Small intestine (tissue), 7 donors: ENCODE measurements around the gene CHST8. TPM values are rescaled to one million over a fixed set of nuclear protein-coding genes. Genes with fewer than 3 reads are reported as not detected.

ENCODE experiments used
- DNase-seq, 2 donors: peaks; one replicate each; pipeline versions ENCODE4 v3.0.0 to v3.0.0-alpha.2; 2013
- FAIRE-seq: peaks from 2 replicates; lab custom pipeline; 2012; peaks lifted over from hg19 to GRCh38; lab: Jason Lieb, UNC
- H3K27ac ChIP-seq, 3 donors: one replicate each; pipeline ENCODE4 v1.5.1; 2013; ENCODE audit warnings: low read length in 2 of 3, mild to moderate bottlenecking in 2 of 3, control low read depth in 1 of 3, inconsistent platforms in 1 of 3, low read depth in 1 of 3, moderate library complexity in 1 of 3
- H3K27me3 ChIP-seq, 3 donors: one replicate each; pipeline ENCODE4 v1.6.1; 2013; ENCODE audit warnings: low read length in 3 of 3, inconsistent platforms in 1 of 3; ENCODE audit not compliant: control insufficient read depth in 3 of 3, insufficient read depth in 3 of 3
- H3K36me3 ChIP-seq, 3 donors: one replicate each; pipeline ENCODE4 v1.6.1; 2013; ENCODE audit warnings: low read length in 3 of 3, inconsistent platforms in 1 of 3, low read depth in 1 of 3, mild to moderate bottlenecking in 1 of 3, moderate library complexity in 1 of 3; ENCODE audit not compliant: control insufficient read depth in 3 of 3, insufficient read depth in 2 of 3
- H3K4me1 ChIP-seq, 3 donors: one replicate each; pipeline ENCODE4 v1.6.1; 2013; ENCODE audit warnings: low read length in 2 of 3, inconsistent platforms in 1 of 3, low read depth in 1 of 3, mild to moderate bottlenecking in 1 of 3, moderate library complexity in 1 of 3; ENCODE audit not compliant: control insufficient read depth in 3 of 3, insufficient read depth in 2 of 3
- H3K4me3 ChIP-seq, 3 donors: one replicate each; pipeline ENCODE4 v1.5.1; 2013; ENCODE audit warnings: low read length in 3 of 3, control low read depth in 1 of 3, inconsistent platforms in 1 of 3, low read depth in 1 of 3, mild to moderate bottlenecking in 1 of 3, moderate library complexity in 1 of 3
- H3K9me3 ChIP-seq, 2 donors: one replicate each; pipeline ENCODE4 v1.6.1; 2013; ENCODE audit warnings: low read depth in 1 of 2, low read length in 1 of 2; ENCODE audit not compliant: control insufficient read depth in 2 of 2, insufficient read depth in 1 of 2
- WGBS, 3 donors: extraction: QIAGEN DNeasy Blood & Tissue Kit; methylation state at CpG; one replicate each; pipeline ENCODE4 v1.1.7; 2013; 5-methylcytosine and 5-hydroxymethylcytosine counted together
- polyA plus RNA-seq, 4 donors: library from polyadenylated mRNA; stranded (reverse) in 3 of 4; unstranded in 1 of 4; fragments of 200-250 nt in 3 of 4; fragments of 120-200 nt in 1 of 4; gene quantifications; one replicate each; pipeline versions ENCODE4 v1.2.1 to v1.2.3, GENCODE V29; 2013
- donor health status: healthy with polysubstance abuse.
- donor health status: control.
- donor health status: control.
- donor health status: Bipolar disorder and iron deficiency.
- donor health status: healthy.

CHST8 gene
- polyA plus RNA-seq, 4 donors: 0.21 to 0.54 TPM; not detected in 2

GRCh38 chr19:33718651-33719254, 97.0 kb downstream of the CHST8 start:
- DNase-seq (no peak), FAIRE-seq (no peak)
- no peak overlapping the region for H3K4me3 ChIP-seq
- H3K4me1 ChIP-seq: no peaks in the 10 kb centered on the region
- H3K36me3 ChIP-seq: no peaks in the 10 kb centered on the region
- H3K27ac ChIP-seq: no peak overlapping the region
- H3K27me3 ChIP-seq: no peaks in the 10 kb centered on the region
- no peaks in the 10 kb centered on the region for H3K9me3 ChIP-seq
- 36 to 49% (median 43%) methylated on average over 12 of the region's 12 CpGs for WGBS, 3 donors

- Histone ChIP-seq H3K27ac (no peak overlapping the region), H3K9me3 (no peaks in the 10 kb centered on the region), H3K36me3 (no peaks in the 10 kb centered on the region), H3K4me3 (no peak overlapping the region), H3K4me1 (no peaks in the 10 kb centered on the region), H3K27me3 (no peaks in the 10 kb centered on the region)
- no peak for DNase-seq
- no peak for FAIRE-seq
- WGBS, 3 donors: 55 to 63% (median 59%) methylated on average over 12 to 13 of the region's 13 CpGs
Observed at GRCh38 chr19:33719366-33720154, 97.8 kb downstream of the CHST8 start.

GRCh38 chr19:33720155-33720493, 98.4 kb downstream of the CHST8 start:
- no peaks in the 10 kb centered on the region for H3K27me3 ChIP-seq
- no peak overlapping the region for H3K27ac ChIP-seq
- H3K4me1 ChIP-seq: no peaks in the 10 kb centered on the region
- FAIRE-seq: no peak
- 87 to 98% (median 92%) methylated on average over 3 of the region's 3 CpGs for WGBS, 3 donors
- H3K36me3 ChIP-seq: no peaks in the 10 kb centered on the region
- H3K4me3 ChIP-seq: no peak overlapping the region
- DNase-seq: no peak
- no peaks in the 10 kb centered on the region for H3K9me3 ChIP-seq

- DNase-seq: no peak
- Histone ChIP-seq H3K36me3 (no peaks in the 10 kb centered on the region), H3K9me3 (no peaks in the 10 kb centered on the region), H3K27me3 (no peaks in the 10 kb centered on the region), H3K4me1 (no peaks in the 10 kb centered on the region), H3K27ac (no peak overlapping the region), H3K4me3 (no peak overlapping the region)
- no peak for FAIRE-seq
- WGBS, 3 donors: 72 to 77% (median 76%) methylated on average over 9 of the region's 9 CpGs
Observed at GRCh38 chr19:33720691-33721682, 99.2 kb downstream of the CHST8 start.

- Histone ChIP-seq H3K27me3 (no peaks in the 10 kb centered on the region), H3K36me3 (no peaks in the 10 kb centered on the region), H3K27ac (no peak overlapping the region), H3K4me3 (no peak overlapping the region), H3K4me1 (no peaks in the 10 kb centered on the region), H3K9me3 (no peaks in the 10 kb centered on the region)
- WGBS, 3 donors: 76 to 81% (median 79%) methylated on average over 2 of the region's 2 CpGs
- FAIRE-seq: no peak
- DNase-seq: no peak
Observed at GRCh38 chr19:33721735-33722297, 100.1 kb downstream of the CHST8 start.

- DNase-seq (no peak), FAIRE-seq (no peak)
- no peaks in the 10 kb centered on the region for H3K4me1 ChIP-seq
- H3K27me3 ChIP-seq: no peaks in the 10 kb centered on the region
- no peak overlapping the region for H3K27ac ChIP-seq
- no peaks in the 10 kb centered on the region for H3K9me3 ChIP-seq
- H3K36me3 ChIP-seq: no peaks in the 10 kb centered on the region
- H3K4me3 ChIP-seq: no peak overlapping the region
- WGBS, 3 donors: 25 to 35% (median 30%) methylated on average over 11 of the region's 11 CpGs
Observed at GRCh38 chr19:33722456-33723239, 100.9 kb downstream of the CHST8 start.

GRCh38 chr19:33723512-33723911, 101.8 kb downstream of the CHST8 start:
- no peaks in the 10 kb centered on the region for H3K27me3 ChIP-seq
- H3K4me1 ChIP-seq: no peaks in the 10 kb centered on the region
- H3K36me3 ChIP-seq: no peaks in the 10 kb centered on the region
- DNase-seq (no peak), FAIRE-seq (no peak)
- WGBS, 3 donors: 47 to 62% (median 58%) methylated on average over 3 of the region's 3 CpGs
- no peaks in the 10 kb centered on the region for H3K9me3 ChIP-seq
- no peak overlapping the region for H3K27ac ChIP-seq
- H3K4me3 ChIP-seq: no peak overlapping the region
